Astrocyte of the spinal cord (primary cell): ENCODE measurements around the gene STAC.
A peak's percentile ranks its signal among the peaks of the same experiment; 100 is the strongest.

ENCODE experiments used
- DNase-seq: peaks from one replicate; pipeline ENCODE4 v3.0.0; 2011; ENCODE audit warnings: low read depth, low spot score
- H3K4me3 ChIP-seq: 2 replicates; pipeline ENCODE4 v1.5.1; 2011; ENCODE audit warnings: low read depth, mild to moderate bottlenecking, low read length, moderate library complexity
- in situ Hi-C: cut with HindIII; loops from 2 replicates; pipeline ENCODE4 v1.10.0; 2017; ENCODE audit warnings: low sequenced_read_pairs
- TF ChIP-seq, protein P1 (sequence below): IDR thresholded peaks from 2 replicates; pipeline ENCODE4 v1.5.1; 2012; ENCODE audit warnings: low read depth, mild to moderate bottlenecking, low read length, inconsistent platforms

The STAC gene

DNA sequence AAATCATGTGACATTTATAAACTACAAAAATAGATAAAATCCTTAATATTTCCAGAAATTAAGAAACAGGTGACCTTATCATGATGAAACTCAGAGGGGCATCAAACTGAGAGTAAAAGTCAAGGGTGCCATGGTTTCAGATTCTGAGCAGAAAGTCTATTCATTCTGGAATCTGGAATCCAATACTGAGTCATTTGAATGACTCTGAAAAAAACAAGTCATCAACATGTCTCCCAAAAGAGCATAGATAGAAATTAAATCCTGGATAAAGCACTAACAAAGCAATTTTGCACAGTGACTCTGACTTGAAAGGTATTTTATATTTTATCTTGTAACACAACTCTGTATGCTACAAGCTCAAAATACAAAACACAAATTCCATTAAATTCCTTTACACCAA is 23.4 kb downstream of the STAC start:
- no peak overlapping the region for H3K4me3 ChIP-seq
- TF ChIP-seq, protein P1, sequence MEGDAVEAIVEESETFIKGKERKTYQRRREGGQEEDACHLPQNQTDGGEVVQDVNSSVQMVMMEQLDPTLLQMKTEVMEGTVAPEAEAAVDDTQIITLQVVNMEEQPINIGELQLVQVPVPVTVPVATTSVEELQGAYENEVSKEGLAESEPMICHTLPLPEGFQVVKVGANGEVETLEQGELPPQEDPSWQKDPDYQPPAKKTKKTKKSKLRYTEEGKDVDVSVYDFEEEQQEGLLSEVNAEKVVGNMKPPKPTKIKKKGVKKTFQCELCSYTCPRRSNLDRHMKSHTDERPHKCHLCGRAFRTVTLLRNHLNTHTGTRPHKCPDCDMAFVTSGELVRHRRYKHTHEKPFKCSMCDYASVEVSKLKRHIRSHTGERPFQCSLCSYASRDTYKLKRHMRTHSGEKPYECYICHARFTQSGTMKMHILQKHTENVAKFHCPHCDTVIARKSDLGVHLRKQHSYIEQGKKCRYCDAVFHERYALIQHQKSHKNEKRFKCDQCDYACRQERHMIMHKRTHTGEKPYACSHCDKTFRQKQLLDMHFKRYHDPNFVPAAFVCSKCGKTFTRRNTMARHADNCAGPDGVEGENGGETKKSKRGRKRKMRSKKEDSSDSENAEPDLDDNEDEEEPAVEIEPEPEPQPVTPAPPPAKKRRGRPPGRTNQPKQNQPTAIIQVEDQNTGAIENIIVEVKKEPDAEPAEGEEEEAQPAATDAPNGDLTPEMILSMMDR: no peak
- in situ Hi-C loops: no loop called here
- DNase-seq: no peak

DNA sequence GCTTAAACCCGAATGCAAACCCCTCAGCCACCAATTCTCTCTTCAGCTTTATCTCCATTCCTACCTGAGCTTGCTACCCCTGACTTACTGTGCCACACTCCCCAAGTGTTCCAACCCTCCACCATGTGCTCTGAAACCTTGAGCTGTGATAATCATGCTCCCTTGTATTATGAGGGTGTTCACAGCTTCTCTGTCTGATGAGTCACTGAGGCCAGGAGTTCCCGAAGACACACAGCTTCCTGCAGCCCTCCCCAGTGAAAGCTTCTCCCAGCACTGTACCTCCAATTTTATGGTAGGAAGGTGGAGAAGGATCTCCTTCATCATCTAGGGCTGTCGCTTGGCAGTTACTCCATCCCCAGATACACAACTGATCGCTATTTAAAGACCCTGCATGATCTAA is 24.9 kb downstream of the STAC start:
- H3K4me3 ChIP-seq: no peak overlapping the region
- TF ChIP-seq, protein P1: no peak
- in situ Hi-C loops: no loop called here
- DNase-seq: no peak

DNA sequence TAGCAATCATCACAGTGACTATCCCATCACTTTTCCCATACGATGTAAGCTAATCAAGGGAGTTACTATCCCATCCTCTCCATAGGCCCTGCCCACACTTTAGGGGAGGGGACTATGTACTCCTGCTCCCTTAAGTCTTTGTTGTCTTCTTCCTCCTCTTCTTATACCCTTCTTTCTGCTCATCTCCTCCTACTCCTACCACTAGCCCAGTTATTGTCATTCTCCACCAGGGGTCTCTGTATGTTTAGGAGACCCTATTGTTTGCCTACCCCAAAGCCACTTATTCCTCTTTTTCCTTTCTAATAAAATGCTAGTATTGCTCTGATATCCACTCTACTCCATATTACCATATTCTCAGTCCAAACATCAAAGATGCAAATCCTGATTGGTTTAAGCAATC is 27.8 kb downstream of the STAC start:
- in situ Hi-C loops: no loop called here
- no peak overlapping the region for H3K4me3 ChIP-seq

DNA sequence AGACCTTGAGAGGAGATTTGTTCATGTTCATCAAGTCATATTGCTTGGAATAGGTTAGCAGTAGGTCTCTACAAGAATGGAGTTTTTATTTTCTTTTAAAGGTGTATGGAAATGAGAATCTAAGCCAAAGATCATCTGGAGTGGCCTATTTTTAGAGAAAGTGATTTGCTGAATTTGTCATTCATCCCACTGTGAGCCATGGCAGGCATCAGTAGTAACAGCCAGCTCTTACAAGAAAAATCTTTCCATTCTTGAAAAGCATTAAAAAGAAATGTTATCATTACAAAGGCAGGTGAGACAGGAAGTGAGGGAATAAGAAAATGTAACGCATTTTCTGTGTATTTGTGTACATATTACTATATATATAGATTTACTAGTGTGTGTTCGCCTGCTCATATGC is 29.6 kb downstream of the STAC start:
- in situ Hi-C loops: no loop called here
- H3K4me3 ChIP-seq: no peak overlapping the region
- DNase-seq: no peak

More for the DNA sequence above, 27.8 kb downstream of the STAC start:
- no peak for DNase-seq
- TF ChIP-seq, protein P1: peak; percentile 23

DNA sequence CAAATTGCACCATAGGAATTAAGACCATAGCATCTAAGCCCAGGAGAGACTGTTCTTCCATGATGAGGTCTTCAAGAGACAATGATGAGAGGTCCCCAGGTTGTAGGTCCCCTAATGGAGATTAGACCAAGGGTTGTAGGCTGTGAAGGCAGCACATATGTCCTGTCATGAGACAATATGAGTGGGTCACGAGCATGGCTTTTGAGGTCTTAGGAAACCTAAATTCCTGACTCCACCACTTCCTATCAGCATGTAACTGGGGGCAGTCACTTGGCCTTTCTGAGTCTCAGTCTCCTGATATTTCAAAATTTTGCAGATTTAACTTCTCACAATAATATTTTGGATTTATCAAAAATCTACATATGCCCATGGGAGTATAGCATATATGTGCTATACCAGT is 31.3 kb downstream of the STAC start:
- H3K4me3 ChIP-seq: no peak overlapping the region
- TF ChIP-seq, protein P1: no peak
- DNase-seq: no peak
- in situ Hi-C loops: no loop called here

More for the DNA sequence above, 29.6 kb downstream of the STAC start:
- TF ChIP-seq, protein P1: no peak

DNA sequence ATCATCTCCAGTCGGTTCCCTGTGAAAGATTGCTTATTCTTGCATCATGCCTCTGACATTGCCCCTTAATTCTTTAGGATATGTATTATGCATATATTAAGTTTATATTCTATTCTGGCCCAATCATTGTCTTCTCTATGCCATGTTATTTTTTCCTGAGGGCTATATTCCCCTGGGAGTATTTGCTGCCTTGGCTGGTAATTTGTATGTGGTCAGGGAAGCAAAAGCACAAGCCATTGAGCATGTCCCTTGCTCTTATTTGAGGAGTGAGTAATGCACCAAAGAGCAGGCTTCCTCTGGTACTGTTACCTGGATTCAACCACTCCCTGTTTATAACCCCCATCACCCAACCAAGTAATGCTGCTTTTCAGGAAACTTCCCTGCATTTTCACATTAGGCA is 36.3 kb downstream of the STAC start:
- DNase-seq: no peak
- H3K4me3 ChIP-seq: no peak overlapping the region
- in situ Hi-C loops: no loop called here
- TF ChIP-seq, protein P1: no peak

DNA sequence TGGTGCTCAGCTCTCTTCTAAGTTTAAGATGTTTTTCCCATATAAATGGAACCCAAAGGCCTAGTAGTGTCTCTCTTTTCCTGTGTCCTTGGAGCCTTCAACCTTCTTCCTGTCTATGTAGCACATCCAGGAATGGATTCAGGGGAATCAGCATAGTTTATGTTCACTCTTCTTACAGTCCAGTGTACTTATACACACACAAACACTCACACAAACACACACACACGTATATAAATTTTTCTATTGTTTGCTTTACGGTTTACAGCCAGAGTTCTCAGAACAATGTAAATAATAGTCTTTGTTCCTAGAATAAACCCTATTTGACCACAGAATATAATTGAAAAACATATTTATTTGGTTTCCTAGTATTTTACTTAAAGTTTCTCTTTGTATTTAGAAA is 36.9 kb downstream of the STAC start:
- H3K4me3 ChIP-seq: no peak overlapping the region
- no peak for DNase-seq
- in situ Hi-C loops: no loop called here
- TF ChIP-seq, protein P1: no peak
